GM19043 (cell line): ENCODE data around the gene NT5C1B.
A peak's percentile ranks its signal among the peaks of the same experiment; 100 is the strongest.

Source experiments
- ATAC-seq: cut with Tn5 transposase; IDR thresholded peaks from one replicate; pipeline ENCODE4 v1.9.1; 2021; ENCODE audit warnings: low read depth; ENCODE audit not compliant: unreplicated experiment

The NT5C1B gene

GRCh38 chr2:18600255-18600613, 10.9 kb upstream of the NT5C1B start:
- no peak for ATAC-seq

GRCh38 chr2:18599509-18600254, 10.3 kb upstream of the NT5C1B start:
- no peak for ATAC-seq

GRCh38 chr2:18598848-18599484, 9.6 kb upstream of the NT5C1B start:
- ATAC-seq = no peak

- no peak for ATAC-seq
These were observed 8.2 kb upstream of the NT5C1B start for GRCh38 chr2:18597618-18598017.

GRCh38 chr2:18596993-18597392, 7.6 kb upstream of the NT5C1B start:
- ATAC-seq = no peak

GRCh38 chr2:18593496-18593895, 4.1 kb upstream of the NT5C1B start:
- ATAC-seq = no peak

- ATAC-seq = no peak
These were observed 3.0 kb upstream of the NT5C1B start for GRCh38 chr2:18592372-18592771.

GRCh38 chr2:18588802-18589201, 567 bp downstream of the NT5C1B start:
- no peak for ATAC-seq

- no peak for ATAC-seq
These were observed 1.3 kb downstream of the NT5C1B start for GRCh38 chr2:18588049-18588448.

- ATAC-seq = no peak
These were observed 3.8 kb downstream of the NT5C1B start for GRCh38 chr2:18585526-18585925.

GRCh38 chr2:18584608-18584954, 4.8 kb downstream of the NT5C1B start:
- ATAC-seq = no peak

GRCh38 chr2:18583905-18584607, 5.3 kb downstream of the NT5C1B start:
- no peak for ATAC-seq

- ATAC-seq = no peak
These were observed 8.8 kb downstream of the NT5C1B start for GRCh38 chr2:18580606-18581005.

GRCh38 chr2:18578033-18578432, 11.3 kb downstream of the NT5C1B start:
- no peak for ATAC-seq

- ATAC-seq = no peak
These were observed 23.1 kb downstream of the NT5C1B start for GRCh38 chr2:18566145-18566769.

- ATAC-seq = no peak
These were observed 28.6 kb downstream of the NT5C1B start for GRCh38 chr2:18560797-18561085.

GRCh38 chr2:18560031-18560796, 29.2 kb downstream of the NT5C1B start, which contains the start of gene RDH14:
Gene RDH14 (minus strand): TSS chr2:18560653. CDS start chr2:18560572, 81 bp downstream.
- ATAC-seq = peak; percentile 94

- no peak for ATAC-seq
These were observed 29.8 kb downstream of the NT5C1B start for GRCh38 chr2:18559531-18560030.

GRCh38 chr2:18558458-18558857, 30.9 kb downstream of the NT5C1B start:
- no peak for ATAC-seq

GRCh38 chr2:18557121-18557520, 32.2 kb downstream of the NT5C1B start:
- no peak for ATAC-seq
